Measurements from ENCODE around the gene CDKN1C.

- no peak for TF ChIP-seq CTCF (IDR thresholded peaks at IDR 0.05; ENCODE audit: insufficient read depth, low read length, poor library complexity, severe bottlenecking)
- no peak for TF ChIP-seq EZH2phosphoT487 (conservative IDR thresholded peaks at IDR 0.05; ENCODE audit: low read length)
These were observed 38.0 kb downstream of the CDKN1C start for GRCh38 chr11:2847561-2847960.
